Adrenal gland (tissue), 19 donors: Measurements from ENCODE around the gene KRT31. TPM values are rescaled to one million over a fixed set of nuclear protein-coding genes. Genes with fewer than 3 reads are reported as not detected.

Experiments
- DNase-seq, 7 donors: peaks; one replicate each; pipeline ENCODE4 v3.0.0-alpha.2; 2019 to 2020
- H3K27ac ChIP-seq, 5 donors: fragments of 200-600 bp; sonication (generic) in 4 of 5; 1 replicate in 3 of 5; 2 replicates in 2 of 5; pipeline versions ENCODE4 v1.5.1 to v1.8.0; 2016 to 2020; ENCODE audit warnings: mild to moderate bottlenecking in 1 of 5
- H3K27me3 ChIP-seq: fragments of 200-600 bp; 2 replicates; pipeline ENCODE4 v1.8.0; 2021
- H3K36me3 ChIP-seq, 2 donors: fragments of 200-600 bp; replicated peaks in 1 of 2; 1 replicate in 1 of 2; 2 replicates in 1 of 2; pipeline versions ENCODE4 v1.5.1 to v1.8.0; 2018 to 2022
- H3K4me1 ChIP-seq, 2 donors: fragments of 200-600 bp; replicated peaks in 1 of 2; 1 replicate in 1 of 2; 2 replicates in 1 of 2; pipeline versions ENCODE4 v1.5.1 to v1.8.0; 2018 to 2021
- H3K4me3 ChIP-seq, 4 donors: fragments of 200-600 bp; sonication (generic) in 3 of 4; one replicate each; pipeline ENCODE4 v1.5.1; 2016 to 2018
- H3K9me3 ChIP-seq, 3 donors: fragments of 200-600 bp; sonication (generic) in 1 of 3; replicated peaks in 1 of 3; 1 replicate in 2 of 3; 2 replicates in 1 of 3; pipeline versions ENCODE4 v1.5.1 to v1.8.0; 2016 to 2021
- POLR2A ChIP-seq, 2 donors: fragments of 450-650 bp; IDR thresholded peaks; one replicate each; pipeline ENCODE4 v1.6.1; 2017; ENCODE audit warnings: antibody characterized with exemption in 2 of 2, mild to moderate bottlenecking in 2 of 2, moderate library complexity in 1 of 2
- WGBS, 4 donors: extraction: QIAGEN DNeasy Blood & Tissue Kit in 2 of 4; methylation state at CpG; one replicate each; pipeline versions ENCODE4 v1.1.5 to v1.1.7; 2013 to 2017; 5-methylcytosine and 5-hydroxymethylcytosine counted together
- intact Hi-C, 2 donors: fragments of 100-400 bp; cut with DNase I; formaldehyde crosslinking; loops; one replicate each; pipeline versions ENCODE4 v1.14.1 to v1.15.0; 2022 to 2023
- long read RNA-seq, 10 donors: library from polyadenylated mRNA in 3 of 10; unstranded in 2 of 10; stranded (forward) in 1 of 10; transcript quantifications; one replicate each; pipeline ENCODE4 v2.0.0 and lab custom pipeline, GENCODE V29; 2021 to 2026
- polyA plus RNA-seq, 3 donors: library from polyadenylated mRNA; stranded (reverse); fragments of 200-250 nt in 2 of 3; fragments of 350-450 nt in 1 of 3; fragmentation: Illumina TruSeq in 1 of 3; extraction: RNeasy Lipid Tissue Mini Kit (QIAGEN cat#74804) in 1 of 3; gene quantifications; one replicate each; pipeline ENCODE4 v1.2.3, GENCODE V29; 2013 to 2014
- total RNA-seq, 9 donors: library from RNA; depleted of rRNA in 4 of 9; stranded (reverse); fragments of >200 nt in 4 of 9; fragments of 120-200 nt in 1 of 9; fragmentation: NEBNext Ultra II Directional in 1 of 9; extraction: Animal tissue kit (Norgen Biotek cat#: 25700) in 1 of 9; gene quantifications; one replicate each; pipeline versions ENCODE4 v1.1.0 to v1.2.4, GENCODE V29; 2013 to 2023
- TF ChIP-seq, protein P1 (sequence below), 6 experiments: fragments of 450-650 bp in 4 of 6; fragments of 200-600 bp in 2 of 6; sonication (generic) in 1 of 6; IDR thresholded peaks; 1 replicate in 5 of 6; 2 replicates in 1 of 6; pipeline versions ENCODE4 v1.5.1 to v1.8.0; 2016 to 2021; ENCODE audit warnings: antibody characterized with exemption in 6 of 6, mild to moderate bottlenecking in 2 of 6, moderate library complexity in 1 of 6
- donor health status: healthy with polysubstance abuse.
- donor health status: Bipolar disorder and iron deficiency.
- donor health status: DM: yes; HTN: yes; CAD: no.
- donor health status: DM: no; HTN: no; CAD: no.
- donor health status: DM: no; HTN: no; CAD: no.
- donor health status: DM: yes; HTN: yes; CAD: no.

Gene KRT31
- total RNA-seq (not detected), polyA plus RNA-seq (not detected)
- long read RNA-seq, donor 1 = 0 reads
- long read RNA-seq, donor 2 = 0 reads
- long read RNA-seq, donor 3 = 0 reads
- long read RNA-seq, donor 4 = 0 reads
- long read RNA-seq, donor 5 = 0 reads
- long read RNA-seq, donor 6 = 0 reads
- long read RNA-seq, donor 7 = 0 reads
- long read RNA-seq, donor 8 = 0 reads
- long read RNA-seq, donor 9 = 0 reads
- long read RNA-seq, donor 10 = 0 reads

- WGBS, 4 donors = 90 to 95% (median 94%) methylated on average over 9 to 16 of the region's 16 CpGs
- DNase-seq = no peak
- Histone ChIP-seq H3K9me3 (no peaks in the 10 kb centered on the region), H3K27me3 (no peaks in the 10 kb centered on the region), H3K4me3 (no peak within 1 kb of the TSS), H3K4me1 (no peaks in the 10 kb centered on the region), H3K27ac (no peak within 1 kb of the TSS), H3K36me3 (no peaks in the 10 kb centered on the region)
- intact Hi-C loops = no loop called here
- TF ChIP-seq, protein P1, sequence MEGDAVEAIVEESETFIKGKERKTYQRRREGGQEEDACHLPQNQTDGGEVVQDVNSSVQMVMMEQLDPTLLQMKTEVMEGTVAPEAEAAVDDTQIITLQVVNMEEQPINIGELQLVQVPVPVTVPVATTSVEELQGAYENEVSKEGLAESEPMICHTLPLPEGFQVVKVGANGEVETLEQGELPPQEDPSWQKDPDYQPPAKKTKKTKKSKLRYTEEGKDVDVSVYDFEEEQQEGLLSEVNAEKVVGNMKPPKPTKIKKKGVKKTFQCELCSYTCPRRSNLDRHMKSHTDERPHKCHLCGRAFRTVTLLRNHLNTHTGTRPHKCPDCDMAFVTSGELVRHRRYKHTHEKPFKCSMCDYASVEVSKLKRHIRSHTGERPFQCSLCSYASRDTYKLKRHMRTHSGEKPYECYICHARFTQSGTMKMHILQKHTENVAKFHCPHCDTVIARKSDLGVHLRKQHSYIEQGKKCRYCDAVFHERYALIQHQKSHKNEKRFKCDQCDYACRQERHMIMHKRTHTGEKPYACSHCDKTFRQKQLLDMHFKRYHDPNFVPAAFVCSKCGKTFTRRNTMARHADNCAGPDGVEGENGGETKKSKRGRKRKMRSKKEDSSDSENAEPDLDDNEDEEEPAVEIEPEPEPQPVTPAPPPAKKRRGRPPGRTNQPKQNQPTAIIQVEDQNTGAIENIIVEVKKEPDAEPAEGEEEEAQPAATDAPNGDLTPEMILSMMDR (IDR thresholded peaks at IDR 0.05) = no peak
- no peak for TF ChIP-seq POLR2A (IDR thresholded peaks at IDR 0.05)
Measured at GRCh38 chr17:41396996-41397660, at the start of gene KRT31. TSS of gene KRT31 (minus strand) at chr17:41397608. CDS start at chr17:41397539, 69 bp downstream.

DNA sequence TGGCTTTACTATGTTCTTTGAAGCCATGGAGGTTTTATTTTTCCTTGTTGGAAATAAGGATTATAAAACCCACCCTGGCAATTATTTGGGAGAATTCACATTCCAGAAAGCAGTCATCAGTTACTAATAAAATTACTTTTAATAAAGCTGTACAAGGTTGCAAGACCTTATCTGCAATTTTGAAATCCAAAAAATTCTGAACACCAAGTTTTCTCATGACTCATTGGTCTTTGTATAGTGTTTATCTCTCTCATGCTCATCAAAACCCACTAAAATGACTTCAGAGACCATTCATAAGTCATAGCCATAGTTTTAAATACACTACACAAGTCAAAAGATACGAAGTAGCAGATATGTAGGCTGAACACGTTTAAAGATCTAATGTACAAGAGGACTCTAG, 49.4 kb upstream of the KRT31 start:
- no peak for DNase-seq
- TF ChIP-seq POLR2A (IDR thresholded peaks at IDR 0.05) = no peak
- TF ChIP-seq, protein P1 (IDR thresholded peaks at IDR 0.05) = no peak
- 11 to 53% (median 31%) methylated on average over 2 of the region's 2 CpGs for WGBS, 4 donors
- Histone ChIP-seq H3K9me3 (no peaks in the 10 kb centered on the region), H3K36me3 (no peaks in the 10 kb centered on the region), H3K27me3 (no peaks in the 10 kb centered on the region), H3K4me1 (peaks cover 0 to 5% of the 10 kb centered on the region in 2 donors), H3K27ac (no peak overlapping the region), H3K4me3 (no peak overlapping the region)
- intact Hi-C loops = no loop called here

DNA sequence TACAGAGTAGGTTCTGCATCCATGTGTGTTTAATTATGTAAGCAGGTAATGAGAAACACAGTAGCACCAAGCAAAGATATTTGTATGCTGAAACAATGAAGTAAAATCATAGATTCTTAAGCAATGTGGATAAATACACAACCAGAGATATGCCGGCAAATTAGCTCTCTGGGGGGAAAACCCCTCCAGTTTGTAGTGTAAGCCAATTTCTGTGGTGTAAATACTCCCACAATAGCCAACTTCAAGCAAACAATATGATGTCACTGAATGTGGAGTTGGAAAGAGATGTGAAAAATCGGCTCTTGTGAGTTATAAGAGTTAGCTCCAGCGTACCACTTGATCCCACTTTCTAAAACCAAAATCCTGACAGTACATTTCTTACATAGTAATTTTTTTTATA, 47.2 kb upstream of the KRT31 start:
- intact Hi-C loops = no loop called here
- 59 to 76% (median 65%) methylated on average over 3 of the region's 3 CpGs for WGBS, 4 donors
- H3K36me3 ChIP-seq = no peaks in the 10 kb centered on the region

GRCh38 chr17:41444186-41444585, 46.8 kb upstream of the KRT31 start:
- Histone ChIP-seq H3K27me3 (no peaks in the 10 kb centered on the region), H3K36me3 (no peaks in the 10 kb centered on the region), H3K9me3 (no peaks in the 10 kb centered on the region), H3K27ac (no peak overlapping the region), H3K4me3 (no peak overlapping the region), H3K4me1 (peaks cover 0 to 5% of the 10 kb centered on the region in 2 donors)
- intact Hi-C loops = no loop called here
- TF ChIP-seq POLR2A (IDR thresholded peaks at IDR 0.05) = no peak
- TF ChIP-seq, protein P1 (IDR thresholded peaks at IDR 0.05) = no peak
- DNase-seq = no peak
- 40 to 68% (median 64%) methylated on average over 1 of the region's 1 CpG for WGBS, 4 donors

More for the DNA sequence above, 47.2 kb upstream of the KRT31 start:
- Histone ChIP-seq H3K27me3 (no peaks in the 10 kb centered on the region), H3K9me3 (no peaks in the 10 kb centered on the region), H3K4me1 (peaks cover 0 to 5% of the 10 kb centered on the region in 2 donors), H3K4me3 (no peak overlapping the region), H3K27ac (no peak overlapping the region)
- DNase-seq = no peak
- TF ChIP-seq, protein P1 (IDR thresholded peaks at IDR 0.05) = no peak
- no peak for TF ChIP-seq POLR2A (IDR thresholded peaks at IDR 0.05)
